Measurements from ENCODE around the gene KDM2B. TPM values are rescaled to one million over a fixed set of nuclear protein-coding genes. Genes with fewer than 3 reads are reported as not detected.

Gene KDM2B
- polyA plus RNA-seq, 1 donor (not counting 4 experiments of a cell fraction or from before 2014, with no cell fraction given) = 10.3 TPM

- no peak for FAIRE-seq
- Histone ChIP-seq H3K27ac (ENCODE audit: control insufficient read depth, insufficient read depth, low read length) (no peak overlapping the region), H3K9me3 (ENCODE audit: control insufficient read depth, low read depth, low read length) (no peaks in the 10 kb centered on the region), H2AFZ (ENCODE audit: control insufficient read depth, low read length) (no peak overlapping the region), H3K27me3 (ENCODE audit: control insufficient read depth, extremely low read depth, insufficient read depth, low read length) (no peaks in the 10 kb centered on the region), H3K4me1 (ENCODE audit: control insufficient read depth, extremely low read depth, insufficient read depth, low read length) (peaks cover 6% of the 10 kb centered on the region), H3K79me2 (ENCODE audit: control insufficient read depth, insufficient read depth, low read length) (no peaks in the 10 kb centered on the region), H4K20me1 (ENCODE audit: control insufficient read depth, extremely low read depth, insufficient read depth, low read length) (no peaks in the 10 kb centered on the region), H3K4me2 (ENCODE audit: control insufficient read depth, extremely low read depth, insufficient read depth, low read depth, low read length) (no peak overlapping the region), H3K9me1 (ENCODE audit: control insufficient read depth, extremely low read depth, insufficient read depth, low read length) (no peaks in the 10 kb centered on the region), H3K4me3 (ENCODE audit: control insufficient read depth in 2 of 3, extremely low read depth in 1 of 3, insufficient read depth in 2 of 3, low read depth in 1 of 3, low read length in 3 of 3) (no peak overlapping the region), H3K36me3 (ENCODE audit: control insufficient read depth in 2 of 2, extremely low read depth in 1 of 2, insufficient read depth in 2 of 2, low read length in 2 of 2) (peaks cover 8 to 29% of the 10 kb centered on the region in 2 experiments), H3K9ac (ENCODE audit: control insufficient read depth, extremely low read depth, insufficient read depth, low read length) (no peak overlapping the region)
- no peak for DNase-seq (ENCODE audit: low read depth, low spot score)
- dilution Hi-C loops (cut with MboI; ENCODE audit: extremely low pct_ligation_motif_present, low sequenced_read_pairs) = no loop called here
- TF ChIP-seq EZH2 (IDR thresholded peaks at IDR 0.05; ENCODE audit: low read length) (no peak), CTCF (optimal IDR thresholded peaks at IDR 0.05 in 1 of 3, IDR thresholded peaks at IDR 0.05 in 1 of 3, conservative IDR thresholded peaks at IDR 0.05 in 1 of 3; ENCODE audit: extremely low read depth in 1 of 3, insufficient read depth in 2 of 3, low read length in 3 of 3) (no peak)
Observed at GRCh38 chr12:121442028-121442948, 138.5 kb downstream of the KDM2B start.

- dilution Hi-C loops (cut with MboI; ENCODE audit: extremely low pct_ligation_motif_present, low sequenced_read_pairs) = no loop called here
- no peak overlapping the region for H3K4me3 ChIP-seq (ENCODE audit: control insufficient read depth in 2 of 3, extremely low read depth in 1 of 3, insufficient read depth in 2 of 3, low read depth in 1 of 3, low read length in 3 of 3)
- H3K4me1 ChIP-seq (ENCODE audit: control insufficient read depth, extremely low read depth, insufficient read depth, low read length) = peaks cover 6% of the 10 kb centered on the region
- no peak overlapping the region for H2AFZ ChIP-seq (ENCODE audit: control insufficient read depth, low read length)
- FAIRE-seq = no peak
- no peak overlapping the region for H3K9ac ChIP-seq (ENCODE audit: control insufficient read depth, extremely low read depth, insufficient read depth, low read length)
- peaks cover 8 to 34% of the 10 kb centered on the region in 2 experiments for H3K36me3 ChIP-seq (ENCODE audit: control insufficient read depth in 2 of 2, extremely low read depth in 1 of 2, insufficient read depth in 2 of 2, low read length in 2 of 2)
- no peak for DNase-seq (ENCODE audit: low read depth, low spot score)
- TF ChIP-seq EZH2 (IDR thresholded peaks at IDR 0.05; ENCODE audit: low read length) (no peak), CTCF (optimal IDR thresholded peaks at IDR 0.05 in 1 of 3, IDR thresholded peaks at IDR 0.05 in 1 of 3, conservative IDR thresholded peaks at IDR 0.05 in 1 of 3; ENCODE audit: extremely low read depth in 1 of 3, insufficient read depth in 2 of 3, low read length in 3 of 3) (peak in 1 of 3 experiments; percentile 6)
- H3K79me2 ChIP-seq (ENCODE audit: control insufficient read depth, insufficient read depth, low read length) = no peaks in the 10 kb centered on the region
- no peaks in the 10 kb centered on the region for H4K20me1 ChIP-seq (ENCODE audit: control insufficient read depth, extremely low read depth, insufficient read depth, low read length)
- H3K27me3 ChIP-seq (ENCODE audit: control insufficient read depth, extremely low read depth, insufficient read depth, low read length) = no peaks in the 10 kb centered on the region
- no peaks in the 10 kb centered on the region for H3K9me3 ChIP-seq (ENCODE audit: control insufficient read depth, low read depth, low read length)
- no peaks in the 10 kb centered on the region for H3K9me1 ChIP-seq (ENCODE audit: control insufficient read depth, extremely low read depth, insufficient read depth, low read length)
- no peak overlapping the region for H3K27ac ChIP-seq (ENCODE audit: control insufficient read depth, insufficient read depth, low read length)
- no peak overlapping the region for H3K4me2 ChIP-seq (ENCODE audit: control insufficient read depth, extremely low read depth, insufficient read depth, low read depth, low read length)
Observed at GRCh38 chr12:121441555-121441954, 139.3 kb downstream of the KDM2B start.

Data from keratinocyte (primary cell).